GM21717 (cell line): Measurements from ENCODE around the gene UBE2I.

Experiments
- ATAC-seq: cut with Tn5 transposase; IDR thresholded peaks from one replicate; pipeline ENCODE4 v1.9.1; 2021; ENCODE audit warnings: mild to moderate bottlenecking, moderate library complexity; ENCODE audit not compliant: unreplicated experiment

The UBE2I gene

GRCh38 chr16:1312467-1312816 is 3.0 kb downstream of the UBE2I start:
- no peak for ATAC-seq

DNA sequence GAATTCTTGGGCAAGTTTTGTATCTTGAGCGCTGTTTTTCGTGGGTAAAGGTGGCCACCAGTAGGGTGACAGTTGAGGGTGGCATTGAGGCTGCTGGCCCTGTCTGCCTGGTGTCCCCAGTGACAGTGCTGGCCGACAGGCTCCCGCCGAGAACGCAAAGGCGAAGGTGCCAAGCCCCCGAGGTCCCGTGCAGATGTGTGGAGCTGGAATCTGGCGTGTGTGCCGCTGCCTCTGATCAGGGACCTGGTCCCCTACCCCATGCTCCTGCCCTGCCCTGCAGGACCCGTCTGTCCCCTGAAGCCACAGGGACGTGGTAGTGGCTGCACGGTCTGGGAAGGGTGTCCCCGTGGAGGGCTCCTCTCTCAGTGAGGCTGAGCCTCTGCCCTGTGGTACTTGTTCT is 3.5 kb downstream of the UBE2I start:
- ATAC-seq = no peak

DNA sequence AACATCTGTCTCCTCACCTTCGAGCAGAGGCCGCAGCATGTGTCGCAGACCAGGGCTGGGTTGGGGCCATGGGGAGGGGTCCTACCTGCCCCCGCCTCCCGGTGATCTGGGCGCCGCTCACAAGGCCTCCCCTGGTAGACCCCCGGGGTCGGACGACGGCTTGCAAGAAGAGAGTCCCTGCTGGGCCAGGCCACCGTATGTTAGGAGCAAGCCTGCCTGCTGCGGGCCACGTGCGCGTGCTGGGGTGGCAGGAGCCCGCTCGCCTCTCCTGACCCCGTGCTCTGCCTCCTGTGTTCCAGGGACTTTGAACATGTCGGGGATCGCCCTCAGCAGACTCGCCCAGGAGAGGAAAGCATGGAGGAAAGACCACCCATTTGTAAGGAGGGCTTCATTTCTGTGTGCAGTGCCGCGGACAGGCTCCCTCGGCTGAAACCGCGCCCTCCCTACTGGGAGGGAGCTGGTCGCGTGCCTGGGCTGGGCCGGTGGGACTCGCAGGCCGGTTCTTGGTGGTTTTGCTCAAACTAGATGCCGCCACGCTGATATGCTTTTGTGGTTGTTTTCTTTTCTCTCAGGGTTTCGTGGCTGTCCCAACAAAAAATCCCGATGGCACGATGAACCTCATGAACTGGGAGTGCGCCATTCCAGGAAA is 4.4 kb downstream of the UBE2I start:
- ATAC-seq = no peak

- no peak for ATAC-seq
Measured at GRCh38 chr16:1314399-1315068, 5.1 kb downstream of the UBE2I start.

- ATAC-seq = no peak
Measured at GRCh38 chr16:1315081-1316032, 5.9 kb downstream of the UBE2I start.

DNA sequence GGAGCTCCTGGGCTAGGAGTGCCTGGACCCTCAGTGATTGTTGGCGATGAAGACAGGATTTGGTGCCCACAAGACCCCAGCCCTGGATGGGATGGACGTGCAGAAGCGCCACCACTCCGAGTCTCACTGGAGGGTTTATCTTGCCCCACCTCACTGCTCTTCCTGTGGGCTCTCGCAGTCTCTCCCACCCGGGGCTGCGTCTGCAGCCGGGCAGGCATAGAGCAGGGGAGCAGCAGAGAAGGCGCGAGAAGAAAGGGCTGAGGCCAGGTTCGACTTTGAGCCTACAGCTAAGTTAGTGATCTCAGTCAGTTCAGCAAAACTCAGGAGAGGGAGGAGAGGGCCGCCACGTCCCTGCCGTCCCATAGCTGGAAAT is 6.6 kb downstream of the UBE2I start:
- ATAC-seq = no peak

- ATAC-seq = no peak
Measured at GRCh38 chr16:1317479-1318267, 8.2 kb downstream of the UBE2I start.

- ATAC-seq = no peak
Measured at GRCh38 chr16:1318268-1318545, 8.8 kb downstream of the UBE2I start.

DNA sequence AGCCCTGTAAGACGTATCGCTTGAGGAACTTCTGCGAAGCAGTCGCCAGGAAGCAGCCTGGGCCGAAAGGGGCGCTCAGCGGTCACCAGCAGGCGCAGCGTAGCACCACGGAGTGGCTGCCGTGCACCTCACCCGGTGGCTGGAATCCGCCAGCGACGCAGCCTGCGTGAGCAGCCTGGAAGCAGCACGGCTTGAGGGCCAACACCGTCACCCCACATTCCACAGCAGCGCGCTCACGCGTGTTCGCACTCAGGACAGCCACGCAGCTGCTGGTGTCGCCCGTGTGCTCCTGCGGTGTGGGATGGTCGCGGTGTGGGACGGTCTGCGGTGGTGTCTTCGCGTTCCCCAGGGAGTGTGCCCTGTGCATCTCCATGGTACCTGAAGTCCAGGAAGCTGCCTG is 9.6 kb downstream of the UBE2I start:
- ATAC-seq = no peak

DNA sequence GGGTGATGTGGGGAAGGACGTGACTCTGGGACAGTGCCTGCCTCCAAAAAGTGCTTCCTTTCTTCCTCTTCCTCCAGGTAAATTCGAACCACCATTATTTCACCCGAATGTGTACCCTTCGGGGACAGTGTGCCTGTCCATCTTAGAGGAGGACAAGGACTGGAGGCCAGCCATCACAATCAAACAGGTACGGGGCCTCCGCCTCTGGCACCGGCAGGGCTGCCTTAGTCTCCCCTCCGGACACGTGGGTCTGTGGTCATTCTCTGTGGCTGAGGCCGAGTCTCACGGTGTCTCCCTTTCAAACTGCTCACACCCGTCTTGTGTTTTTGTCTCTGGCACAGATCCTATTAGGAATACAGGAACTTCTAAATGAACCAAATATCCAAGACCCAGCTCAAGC is 10.7 kb downstream of the UBE2I start:
- ATAC-seq = no peak

GRCh38 chr16:1320658-1321240 is 11.3 kb downstream of the UBE2I start:
- ATAC-seq = no peak

DNA sequence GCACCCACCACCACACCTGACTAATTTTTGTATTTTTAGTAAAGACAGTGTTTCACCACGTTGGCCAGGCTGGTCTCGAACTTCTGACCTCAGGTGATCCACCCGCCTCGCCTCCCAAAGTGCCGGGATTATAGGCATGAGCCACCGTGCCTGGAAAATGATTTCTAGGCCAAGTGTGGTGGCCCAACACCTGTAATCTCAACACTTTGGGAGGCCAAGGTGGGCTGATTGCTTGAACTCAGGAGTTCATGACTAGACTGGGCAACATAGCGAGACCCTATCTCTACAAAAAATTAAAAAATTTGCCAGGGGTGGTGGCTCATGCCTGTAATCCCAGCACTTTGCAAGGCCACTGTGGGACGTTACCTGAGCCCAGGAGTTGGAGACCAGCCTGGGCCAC is 13.0 kb downstream of the UBE2I start:
- ATAC-seq = no peak

- ATAC-seq = no peak
Measured at GRCh38 chr16:1323296-1324239, 14.1 kb downstream of the UBE2I start.

- no peak for ATAC-seq
Measured at GRCh38 chr16:1324286-1324826, 14.9 kb downstream of the UBE2I start.

GRCh38 chr16:1325261-1325660 is 15.8 kb downstream of the UBE2I start:
- no peak for ATAC-seq

DNA sequence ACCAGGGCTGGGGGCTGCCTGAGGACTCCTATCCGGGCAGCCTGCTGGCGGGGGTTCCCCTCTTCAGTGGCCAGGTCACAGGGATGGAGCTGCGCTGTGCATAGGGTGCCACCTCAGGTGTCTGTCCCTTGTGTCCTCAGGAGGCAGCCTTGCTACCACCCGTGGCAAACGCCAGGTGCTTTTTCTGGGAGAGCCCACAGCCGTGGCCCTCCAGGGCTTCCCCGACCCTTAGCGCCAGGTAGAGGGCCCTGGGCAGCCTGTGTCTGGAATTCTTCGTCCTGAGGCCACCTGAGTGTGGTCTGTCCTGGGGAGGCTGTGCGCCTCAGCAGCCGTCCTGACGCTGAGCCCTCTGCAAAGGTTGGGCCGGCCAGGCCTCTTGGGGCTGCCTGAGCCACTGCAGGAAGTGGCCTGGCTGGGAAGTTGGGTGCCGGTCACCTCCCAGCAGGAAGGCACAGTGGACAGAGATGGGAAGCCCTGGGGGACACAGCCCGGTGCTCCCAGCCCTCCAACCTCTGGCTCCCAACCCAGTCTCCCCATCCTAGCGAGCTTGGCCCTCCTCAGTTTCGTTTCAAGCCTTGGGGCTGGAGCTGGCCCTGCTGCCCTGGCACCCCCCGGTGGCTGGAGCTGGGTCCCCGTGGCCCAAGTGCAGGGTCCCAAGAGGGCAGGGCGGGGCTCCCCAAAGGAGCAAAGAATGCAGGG is 16.4 kb downstream of the UBE2I start:
- no peak for ATAC-seq

GRCh38 chr16:1326391-1326790 is 17.0 kb downstream of the UBE2I start:
- ATAC-seq = no peak

DNA sequence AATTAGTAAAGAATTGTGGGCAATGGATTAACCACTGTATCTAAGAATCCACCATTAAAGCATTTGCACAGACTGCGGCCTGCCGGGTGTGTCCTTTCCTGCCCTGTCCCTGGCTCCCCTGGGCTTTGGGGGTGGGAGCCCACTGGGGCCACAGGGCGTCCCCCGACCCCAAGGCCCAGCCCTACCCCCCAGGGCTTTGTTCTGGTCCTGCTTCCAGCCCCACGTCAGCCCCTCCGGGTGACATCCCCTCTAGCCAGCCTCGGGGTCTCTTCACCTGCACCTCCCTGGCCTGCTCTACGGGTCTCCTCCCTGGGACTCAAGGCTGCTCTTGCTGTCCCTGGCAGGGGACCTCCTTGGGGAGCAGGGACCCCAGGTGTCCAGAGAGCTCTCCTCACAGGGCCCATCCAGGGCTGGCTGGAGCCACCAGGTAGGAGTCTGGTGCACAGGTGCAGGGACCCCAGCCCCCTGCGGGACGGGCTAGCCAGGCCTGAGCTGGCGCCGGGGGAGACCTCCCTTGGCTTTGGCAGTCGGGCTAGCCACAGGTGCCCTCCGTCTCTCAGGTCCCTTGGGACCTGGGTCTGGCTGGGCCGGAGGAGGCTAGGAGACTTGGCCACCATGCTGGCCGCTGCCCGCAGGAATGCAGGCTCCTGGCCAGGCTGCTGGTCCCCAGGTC is 17.6 kb downstream of the UBE2I start:
- no peak for ATAC-seq

DNA sequence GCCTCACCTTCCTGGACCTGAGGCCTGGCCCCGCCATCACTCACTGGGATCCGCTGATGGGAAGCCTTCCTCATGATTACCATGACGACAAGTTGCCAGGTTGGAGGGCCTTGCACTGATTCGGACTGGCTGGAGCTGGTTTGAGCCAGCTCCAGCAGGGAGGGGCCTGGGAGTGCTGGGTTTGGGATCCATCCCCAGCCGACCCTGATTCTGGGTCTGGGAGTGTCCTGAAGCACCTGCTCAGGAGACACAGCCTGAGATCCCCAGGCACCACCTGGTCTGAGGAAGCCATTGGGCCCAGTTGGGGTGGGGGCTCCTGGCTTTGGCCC is 18.1 kb downstream of the UBE2I start:
- no peak for ATAC-seq
